GM23338 (cell line): ENCODE data around the gene DAPK1. TPM values are rescaled to one million over a fixed set of nuclear protein-coding genes. Genes with fewer than 3 reads are reported as not detected.

Experiments
- ATAC-seq: fragments of 200-7000 bp; cut with Tn5 transposase; 3 replicates; pipeline ENCODE4 v1.9.1; 2020
- DNase-seq: peaks from one replicate; pipeline ENCODE4 v3.0.0-alpha.2; 2015; ENCODE audit warnings: low spot score
- H2AFZ ChIP-seq: fragments of 200-600 bp; sonication (generic); 2 replicates; pipeline ENCODE4 v1.8.0; 2016; ENCODE audit warnings: antibody characterized with exemption, mild to moderate bottlenecking, moderate library complexity
- H3F3A ChIP-seq: fragments of 200-600 bp; sonication (generic); replicated peaks from 2 replicates; pipeline ENCODE4 v1.8.0; 2017; ENCODE audit warnings: antibody characterized with exemption, mixed run types, low read depth
- H3K27ac ChIP-seq: fragments of 200-600 bp; sonication (generic); 2 replicates; pipeline ENCODE4 v1.6.1; 2016; ENCODE audit warnings: low read depth
- H3K27me3 ChIP-seq: fragments of 200-600 bp; sonication (generic); 2 replicates; pipeline ENCODE4 v1.8.0; 2016; ENCODE audit warnings: mild to moderate bottlenecking, mixed run types, moderate library complexity; ENCODE audit not compliant: insufficient read depth
- H3K36me3 ChIP-seq: fragments of 200-600 bp; sonication (generic); 2 replicates; pipeline ENCODE4 v1.8.0; 2016; ENCODE audit warnings: mild to moderate bottlenecking; ENCODE audit not compliant: insufficient read depth
- H3K4me1 ChIP-seq: fragments of 200-600 bp; sonication (generic); 2 replicates; pipeline ENCODE4 v1.8.0; 2016; ENCODE audit warnings: mild to moderate bottlenecking, moderate library complexity; ENCODE audit not compliant: insufficient read depth
- H3K4me2 ChIP-seq: fragments of 200-600 bp; sonication (generic); 2 replicates; pipeline ENCODE4 v1.7.1; 2017; ENCODE audit warnings: mixed run types
- H3K4me3 ChIP-seq: fragments of 200-600 bp; sonication (generic); 2 replicates; pipeline ENCODE4 v1.6.1; 2016; ENCODE audit warnings: mixed run types
- H3K79me2 ChIP-seq: fragments of 200-600 bp; sonication (generic); replicated peaks from 2 replicates; pipeline ENCODE4 v1.8.0; 2017; ENCODE audit warnings: mild to moderate bottlenecking; ENCODE audit not compliant: insufficient read depth
- H3K9me2 ChIP-seq: fragments of 200-600 bp; sonication (generic); 2 replicates; pipeline ENCODE4 v1.8.0; 2017; ENCODE audit not compliant: insufficient read depth
- H4K20me1 ChIP-seq: fragments of 200-600 bp; sonication (generic); replicated peaks from 2 replicates; pipeline ENCODE4 v1.8.0; 2017; ENCODE audit warnings: mild to moderate bottlenecking; ENCODE audit not compliant: insufficient read depth
- H3K27ac Mint-ChIP-seq: 2 replicates; pipeline ENCODE4 v1.8.0; 2020; ENCODE audit warnings: inconsistent platforms, mild to moderate bottlenecking, moderate library complexity, mixed read lengths
- H3K27me3 Mint-ChIP-seq: 3 replicates; pipeline ENCODE4 v1.8.0; 2022; ENCODE audit warnings: low read depth, mild to moderate bottlenecking, moderate library complexity, mixed read lengths, inconsistent platforms; ENCODE audit not compliant: insufficient read depth, poor library complexity
- H3K36me3 Mint-ChIP-seq: 3 replicates; pipeline ENCODE4 v1.8.0; 2021; ENCODE audit warnings: low read depth, mild to moderate bottlenecking, inconsistent platforms, moderate library complexity, mixed read lengths
- H3K4me1 Mint-ChIP-seq: 3 replicates; pipeline ENCODE4 v1.8.0; 2020; ENCODE audit warnings: mild to moderate bottlenecking, inconsistent platforms, mixed read lengths
- H3K4me3 Mint-ChIP-seq: 3 replicates; pipeline ENCODE4 v1.8.0; 2021; ENCODE audit warnings: moderate library complexity, mild to moderate bottlenecking, inconsistent platforms, mixed read lengths
- H3K9me3 Mint-ChIP-seq: 3 replicates; pipeline ENCODE4 v1.8.0; 2020; ENCODE audit warnings: moderate library complexity, mild to moderate bottlenecking, inconsistent platforms, mixed read lengths
- CTCF ChIP-seq, 2 experiments: fragments of 200-600 bp in 1 of 2; sonication (generic) in 1 of 2; conservative IDR thresholded peaks; 2 replicates each; pipeline versions ENCODE4 v1.5.1 to v1.6.1; 2016 to 2017; ENCODE audit warnings: antibody characterized with exemption in 2 of 2, low read depth in 2 of 2, mild to moderate bottlenecking in 2 of 2, moderate library complexity in 1 of 2
- ETS1 ChIP-seq: IDR thresholded peaks from 2 replicates; pipeline ENCODE4 v1.6.1; 2016; ENCODE audit warnings: antibody characterized with exemption
- EZH2 ChIP-seq: fragments of 200-600 bp; sonication (generic); IDR thresholded peaks from one replicate; pipeline ENCODE4 v1.8.0; 2017; ENCODE audit warnings: antibody characterized with exemption, mild to moderate bottlenecking, low read depth; ENCODE audit not compliant: unreplicated experiment
- EZH2phosphoT487 ChIP-seq: fragments of 200-600 bp; sonication (generic); IDR thresholded peaks from one replicate; pipeline ENCODE4 v1.8.1; 2018; ENCODE audit warnings: antibody characterized with exemption; ENCODE audit not compliant: unreplicated experiment
- NANOG ChIP-seq: IDR thresholded peaks from 2 replicates; pipeline ENCODE4 v1.6.1; 2016; ENCODE audit warnings: antibody characterized with exemption, borderline replicate concordance
- REST ChIP-seq: IDR thresholded peaks from one replicate; pipeline ENCODE4 v1.6.1; 2018; ENCODE audit warnings: antibody characterized with exemption; ENCODE audit not compliant: unreplicated experiment
- ZNF331 ChIP-seq: fragments of 250-450 bp; sonication (Bioruptor Pico); IDR thresholded peaks from 2 replicates; pipeline ENCODE4 v1.5.0; 2020; ENCODE audit warnings: low read depth, mild to moderate bottlenecking, moderate library complexity
- polyA plus RNA-seq: library from polyadenylated mRNA; unstranded; fragments of >200 nt; fragmentation: Nextera tagmentation; extraction: Ambion mirVana; gene quantifications from 2 replicates; pipeline ENCODE4 v1.2.1, GENCODE V29; 2016
- total RNA-seq: library from RNA; depleted of rRNA; stranded (reverse); fragments of >200 nt; shearing (Covaris generic); gene quantifications from 2 replicates; pipeline ENCODE4 v1.2.3, GENCODE V29; 2014

DAPK1 gene
- total and polyA plus RNA-seq, 2 experiments from 2014 or later, result 37.0 to 134 TPM

- TF ChIP-seq NANOG (no peak), REST (no peak), EZH2phosphoT487 (no peak), ZNF331 (CRISPR knock-in tag) (no peak)
These were observed 34.0 kb downstream of the DAPK1 start (continued) for GRCh38 chr9:87531370-87532295.

GRCh38 chr9:87533271-87533670 is 35.6 kb downstream of the DAPK1 start:
- Histone ChIP-seq H3F3A (no peaks in the 10 kb centered on the region; the same call in 1 of the 2 replicates), H3K79me2 (peaks cover 92% of the 10 kb centered on the region), H3K36me3 (0 out of 2 replicates have a peak, but pooled peaks cover 3% of the 10 kb centered on the region), H3K27ac (no peak overlapping the region), H3K4me3 (no peak overlapping the region), H3K27me3 (no peaks in the 10 kb centered on the region), H3K4me1 (peaks cover 47% of the 10 kb centered on the region), H4K20me1 (peaks cover 57% of the 10 kb centered on the region), H3K4me2 (no peak overlapping the region), H3K9me2 (no peaks in the 10 kb centered on the region), H2AFZ (no peak overlapping the region)
- TF ChIP-seq ETS1 (no peak), EZH2 (no peak), CTCF (conservative IDR thresholded peaks at IDR 0.05; ENCODE audit: low read depth in 2 of 2) (peak in 1 of 2 experiments; percentile 30; a peak in 2 of 4 replicates)
- ATAC-seq, result peak; percentile 22
- no peak overlapping the region for H3K27ac Mint-ChIP-seq
- no peak overlapping the region for H3K4me3 Mint-ChIP-seq
- H3K9me3 Mint-ChIP-seq, result no peaks in the 10 kb centered on the region
- peaks cover 2% of the 10 kb centered on the region; the same call in 1 of the 3 replicates for H3K36me3 Mint-ChIP-seq
- peaks cover 75% of the 10 kb centered on the region for H3K4me1 Mint-ChIP-seq
- peaks cover 6% of the 10 kb centered on the region for H3K27me3 Mint-ChIP-seq
- DNase-seq, result no peak
